ENCODE measurements around the gene MTHFD1. TPM values are rescaled to one million over a fixed set of nuclear protein-coding genes. Genes with fewer than 3 reads are reported as not detected.

Gene MTHFD1
- total RNA-seq, 1 donor from 2014 or later: 172 TPM

DNA sequence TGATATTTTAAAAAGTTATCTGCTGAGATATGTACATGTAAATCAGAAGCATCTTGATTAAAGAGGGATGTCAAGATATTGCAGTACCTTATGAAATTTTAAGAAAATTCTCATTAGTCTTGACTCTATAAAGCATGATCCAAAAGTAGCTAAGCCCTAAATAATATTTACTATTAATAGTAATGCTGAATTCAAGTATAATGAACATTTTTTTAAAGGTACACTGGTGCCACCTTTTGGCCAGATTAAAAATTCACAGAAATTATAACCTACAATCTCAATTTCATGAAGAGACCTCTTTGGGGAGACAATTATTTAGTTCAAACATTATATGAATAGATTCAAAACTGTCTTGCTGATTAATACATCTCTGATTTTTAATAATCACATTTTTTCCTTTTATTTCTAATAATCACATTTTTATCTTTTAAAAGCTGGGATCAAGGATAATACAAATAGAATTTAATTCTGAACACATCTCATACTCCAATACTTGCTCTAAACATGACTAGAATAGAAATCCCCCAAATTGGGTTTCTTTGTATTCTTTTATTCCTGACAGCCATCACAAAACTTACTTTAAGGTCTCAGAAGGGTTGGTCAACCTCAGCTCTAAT, 90.6 kb downstream of the MTHFD1 start:
- intact Hi-C loops (cut with micrococcal nuclease): loop anchor here (1.0 to 2.0 kb wide), 6 partner anchors 24 to 175 kb away; partner anchors contain the start of gene ZBTB25

DNA sequence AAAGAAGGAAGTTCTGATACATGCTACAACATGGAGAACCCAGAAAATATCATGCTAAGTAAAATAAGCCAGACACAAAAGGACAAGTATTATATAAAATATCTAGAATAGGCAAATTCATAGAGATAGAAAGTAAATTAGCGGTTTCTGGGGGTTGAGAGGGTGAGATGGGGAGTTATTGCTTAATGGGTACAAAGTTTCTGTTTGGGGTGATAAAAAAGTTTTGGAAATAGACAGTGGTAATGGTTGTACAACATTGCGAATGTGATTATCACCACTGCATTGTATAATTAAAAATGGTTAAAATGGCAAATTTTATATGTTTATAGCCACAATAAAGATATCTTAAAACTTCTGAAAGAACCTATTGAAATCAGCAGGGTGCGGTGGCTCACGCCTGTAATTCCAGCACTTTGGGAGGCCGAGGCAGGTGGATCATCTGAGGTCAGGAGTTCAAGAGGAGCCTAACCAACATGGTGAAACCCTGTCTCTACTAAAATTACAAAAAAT, 100.5 kb downstream of the MTHFD1 start:
- intact Hi-C loops (cut with micrococcal nuclease): no loop called here

DNA sequence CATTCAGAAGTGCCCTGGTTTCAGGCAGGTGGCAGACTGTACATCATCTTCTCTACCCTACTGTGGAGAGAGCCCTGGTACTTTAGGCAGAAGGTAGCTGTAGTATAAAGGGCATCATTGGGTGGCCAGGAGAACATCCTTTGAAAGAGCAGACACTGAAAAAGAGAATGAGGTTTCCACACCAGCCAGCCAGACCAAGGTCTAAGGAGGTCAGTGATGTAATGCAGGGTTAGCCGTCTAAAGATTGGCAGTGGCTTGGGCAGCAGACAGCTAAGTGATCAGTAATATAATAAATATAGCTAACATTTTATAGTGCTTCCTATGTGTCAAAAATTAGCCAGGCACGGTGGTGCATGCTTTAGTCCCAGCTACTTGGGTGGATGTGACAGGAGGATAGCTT, 103.5 kb downstream of the MTHFD1 start:
- intact Hi-C loops (cut with micrococcal nuclease): no loop called here

DNA sequence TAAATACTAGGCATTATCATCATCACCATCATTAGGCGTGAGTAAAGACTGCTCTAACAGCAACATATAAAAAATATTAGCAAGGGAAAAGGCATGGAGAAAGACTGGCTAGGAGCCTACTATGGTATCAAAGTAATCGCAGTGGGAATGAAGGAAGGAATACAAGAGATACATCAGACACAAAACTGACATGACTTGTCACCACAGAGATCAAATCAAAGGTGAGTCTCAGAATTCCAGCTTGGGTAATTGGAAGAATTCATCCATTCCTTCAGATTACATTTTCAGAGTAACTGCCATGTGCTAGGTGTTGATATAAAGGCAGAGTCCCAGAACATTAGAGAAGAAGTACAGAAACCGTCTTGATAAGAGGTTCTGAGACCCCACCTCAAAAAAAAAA, 105.3 kb downstream of the MTHFD1 start:
- intact Hi-C loops (cut with micrococcal nuclease): no loop called here

DNA sequence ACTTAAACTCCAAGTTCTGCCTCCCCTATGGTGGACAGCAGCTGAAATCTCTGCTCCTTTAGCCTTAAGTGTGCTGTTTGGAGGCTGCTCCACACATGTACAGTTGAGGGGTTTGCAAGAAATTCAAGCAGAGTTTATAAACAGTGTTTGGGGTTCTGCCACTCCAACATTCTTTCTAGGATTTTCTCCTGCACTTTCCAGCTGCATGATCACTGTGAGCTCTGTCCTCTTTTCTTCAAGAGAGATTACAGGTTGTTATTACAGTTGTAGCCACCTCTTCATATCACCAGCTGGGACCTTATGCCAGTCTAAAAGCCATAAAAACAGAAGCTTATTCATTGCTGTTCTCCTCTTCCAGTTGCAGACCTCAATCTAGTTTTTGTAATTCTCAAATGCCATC, 107.1 kb downstream of the MTHFD1 start:
- intact Hi-C loops (cut with micrococcal nuclease): no loop called here

DNA sequence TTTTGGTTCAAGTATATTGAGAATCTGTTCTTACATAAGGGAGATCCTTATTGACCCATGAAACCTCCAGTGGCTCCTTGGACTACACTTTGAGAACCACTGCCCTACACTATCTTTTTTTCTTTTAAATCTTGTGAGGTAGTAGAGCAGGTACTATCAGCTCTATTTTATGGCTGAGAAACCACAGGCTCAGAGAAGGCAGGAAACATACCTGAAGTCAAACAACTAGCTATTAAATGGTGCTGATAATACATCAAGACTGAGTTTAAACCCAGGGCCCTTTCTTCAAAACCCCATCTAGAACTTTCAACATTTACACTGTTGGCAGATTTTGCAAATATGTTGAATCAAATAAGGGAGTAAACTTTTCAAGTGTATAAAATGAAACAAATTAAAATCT, 108.6 kb downstream of the MTHFD1 start:
- intact Hi-C loops (cut with micrococcal nuclease): no loop called here

DNA sequence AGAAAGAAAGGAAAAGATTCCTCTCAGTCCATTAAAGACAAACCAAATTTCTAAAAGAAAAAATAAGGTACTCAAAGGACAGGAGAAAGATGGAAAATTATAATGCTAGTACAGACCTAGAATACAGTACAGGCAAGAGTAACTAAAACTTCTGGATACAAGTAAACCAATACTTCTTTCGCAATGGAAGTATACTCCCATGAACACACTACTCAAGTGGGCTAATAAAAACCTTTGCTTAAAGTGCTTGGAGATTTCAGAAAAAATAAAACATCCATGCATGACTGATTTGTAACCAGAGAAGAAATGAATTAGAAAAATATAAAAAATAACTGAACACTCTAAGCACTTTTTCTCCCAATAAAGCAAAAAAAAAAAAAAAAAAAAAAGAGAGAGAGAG, 111.9 kb downstream of the MTHFD1 start:
- intact Hi-C loops (cut with micrococcal nuclease): loop anchor here (5.0 kb wide), 2 partner anchors 222 to 1023 kb away; no protein-coding TSS in a partner anchor

DNA sequence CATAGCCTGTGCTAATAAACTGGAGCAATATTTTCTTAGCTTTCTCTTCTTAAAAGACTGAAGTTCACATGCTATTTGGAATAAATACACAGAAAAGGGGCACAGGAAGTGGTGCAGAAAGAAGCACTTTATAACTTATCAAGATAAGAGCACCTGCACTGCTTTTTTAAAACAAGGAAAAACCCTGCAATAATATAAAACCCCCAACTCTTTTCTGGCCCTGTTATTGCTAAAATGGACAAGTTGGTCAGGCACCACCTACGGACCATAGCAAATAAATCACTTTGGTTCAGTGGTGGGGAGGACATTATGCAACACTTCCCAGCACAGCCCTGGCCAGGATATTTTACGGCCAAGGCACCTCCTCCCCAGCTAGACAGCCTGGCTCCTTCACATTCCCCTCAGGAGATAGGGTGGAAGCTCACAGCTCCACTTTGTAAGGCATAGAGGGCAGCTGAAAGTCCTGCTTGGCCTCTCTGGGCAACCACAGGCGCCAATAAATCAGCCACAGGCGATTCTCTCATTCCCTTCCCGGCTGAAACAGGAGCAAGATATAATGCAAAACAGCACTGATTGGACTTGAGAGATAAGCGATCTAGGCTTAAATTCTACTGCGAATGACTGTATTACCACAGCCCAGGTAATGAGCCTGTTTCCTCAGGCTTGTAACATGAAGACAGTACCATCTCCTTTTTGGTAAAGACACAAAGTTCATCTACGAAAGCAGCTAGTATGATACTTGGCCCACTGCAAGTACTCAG, 113.4 kb downstream of the MTHFD1 start:
- intact Hi-C loops (cut with micrococcal nuclease): loop anchor here (1.0 to 5.0 kb wide), 7 partner anchors 23 to 1024 kb away; partner anchors contain the start of gene AKAP5

DNA sequence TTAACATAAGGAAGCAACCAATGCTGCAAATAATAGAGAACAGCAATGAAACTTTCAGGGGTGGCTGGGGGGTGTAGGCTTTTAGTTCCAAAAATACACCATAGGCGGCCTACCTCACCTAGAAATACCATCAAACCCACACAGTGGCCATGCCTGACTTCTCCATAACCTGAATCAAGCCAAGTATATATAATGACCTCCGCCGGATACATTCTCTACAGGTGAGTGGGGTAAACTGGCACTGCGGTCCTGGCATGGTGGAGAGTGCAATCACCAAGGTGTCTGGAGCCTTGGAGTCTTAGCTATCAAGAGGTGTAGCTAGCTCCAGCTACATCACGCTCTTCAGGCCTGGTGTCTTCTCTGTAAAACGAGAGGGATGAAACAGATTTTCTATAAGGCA, 114.3 kb downstream of the MTHFD1 start:
- intact Hi-C loops (cut with micrococcal nuclease): loop anchor here (2.0 to 5.0 kb wide), 6 partner anchors 24 to 1025 kb away; no protein-coding TSS in a partner anchor

DNA sequence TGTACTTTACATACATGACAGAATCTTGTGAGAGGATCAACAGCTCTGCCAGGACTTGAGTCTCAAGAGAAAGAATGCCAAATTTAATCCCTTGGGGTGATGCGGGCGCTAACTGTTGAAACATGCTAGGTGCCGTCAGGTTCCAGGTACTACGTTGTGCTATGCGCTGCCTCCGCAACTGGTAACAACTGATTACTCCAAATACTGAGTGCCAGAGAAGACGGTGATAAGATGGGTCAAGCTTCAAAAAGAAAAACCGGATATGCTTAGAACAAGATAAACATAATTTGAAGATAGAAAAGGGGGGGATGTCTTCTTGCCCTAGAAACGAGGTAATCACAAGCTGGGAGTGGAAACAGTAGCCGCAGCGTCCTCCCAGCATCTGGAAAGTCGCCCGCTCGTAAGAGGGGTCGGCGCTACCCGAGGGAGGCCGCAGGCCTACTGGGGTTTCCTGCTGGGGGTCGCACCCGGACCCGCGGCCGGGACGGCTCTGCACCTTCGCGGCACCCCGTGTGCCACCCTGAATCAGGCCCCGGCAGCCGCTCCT, 114.8 kb downstream of the MTHFD1 start:
- intact Hi-C loops (cut with micrococcal nuclease): loop anchor here (1.0 to 5.0 kb wide), 14 partner anchors 8 to 1026 kb away; partner anchors contain the start of genes CHURC1, HSPA2, MAX and MTHFD1

DNA sequence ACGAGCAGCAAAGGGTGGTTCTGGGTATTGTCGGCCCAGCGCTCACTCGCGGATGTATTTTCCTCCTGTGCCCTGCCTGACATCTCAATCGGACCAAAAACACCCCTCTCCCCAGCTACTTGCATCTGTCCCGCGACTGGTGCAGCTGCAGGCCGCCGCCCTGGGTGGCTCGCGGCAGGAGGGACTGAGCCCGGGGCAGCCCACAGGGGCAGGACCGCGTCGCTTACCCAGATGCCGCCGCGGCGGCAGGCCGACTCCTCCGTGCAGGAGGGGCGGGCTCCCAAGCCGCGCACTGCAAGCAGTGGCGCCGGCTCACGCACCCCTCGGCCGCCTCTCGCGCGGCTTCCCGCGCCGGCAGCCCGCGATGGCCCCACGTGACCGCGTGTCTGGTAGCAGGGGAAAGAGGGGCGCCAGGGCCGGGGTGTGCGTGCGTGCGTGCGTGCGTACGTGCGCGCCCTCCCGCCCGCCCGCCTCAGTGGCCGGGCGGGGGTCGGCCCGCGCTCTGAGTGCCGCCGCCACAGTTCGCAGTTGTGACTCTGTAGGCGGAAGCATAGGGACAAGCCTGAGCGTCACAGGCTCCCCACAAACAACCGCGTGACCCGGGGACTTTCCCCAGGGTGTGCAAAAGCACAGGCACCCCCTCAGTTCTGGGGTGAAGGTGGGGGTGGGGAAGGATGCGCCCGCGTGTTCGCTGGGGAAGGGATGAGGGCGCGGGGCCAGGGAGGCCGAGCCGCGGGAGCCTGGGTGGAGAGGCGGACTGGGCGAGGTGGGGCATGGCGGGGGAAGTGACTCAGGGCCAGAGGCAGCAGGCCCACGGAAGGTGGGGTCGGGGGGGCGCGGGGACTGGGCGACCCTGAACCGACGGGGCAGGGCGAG, 115.5 kb downstream of the MTHFD1 start, which contains the start of gene ZBTB25:
ZBTB25 (minus strand) TSS at position 405 of the 876 bp plus-strand sequence. CDS start 13,305 bp downstream, outside the sequence.
- intact Hi-C loops (cut with micrococcal nuclease): loop anchor here (1.0 to 5.0 kb wide), 14 partner anchors 8 to 1026 kb away; partner anchors contain the start of genes CHURC1, HSPA2, MAX and MTHFD1

DNA sequence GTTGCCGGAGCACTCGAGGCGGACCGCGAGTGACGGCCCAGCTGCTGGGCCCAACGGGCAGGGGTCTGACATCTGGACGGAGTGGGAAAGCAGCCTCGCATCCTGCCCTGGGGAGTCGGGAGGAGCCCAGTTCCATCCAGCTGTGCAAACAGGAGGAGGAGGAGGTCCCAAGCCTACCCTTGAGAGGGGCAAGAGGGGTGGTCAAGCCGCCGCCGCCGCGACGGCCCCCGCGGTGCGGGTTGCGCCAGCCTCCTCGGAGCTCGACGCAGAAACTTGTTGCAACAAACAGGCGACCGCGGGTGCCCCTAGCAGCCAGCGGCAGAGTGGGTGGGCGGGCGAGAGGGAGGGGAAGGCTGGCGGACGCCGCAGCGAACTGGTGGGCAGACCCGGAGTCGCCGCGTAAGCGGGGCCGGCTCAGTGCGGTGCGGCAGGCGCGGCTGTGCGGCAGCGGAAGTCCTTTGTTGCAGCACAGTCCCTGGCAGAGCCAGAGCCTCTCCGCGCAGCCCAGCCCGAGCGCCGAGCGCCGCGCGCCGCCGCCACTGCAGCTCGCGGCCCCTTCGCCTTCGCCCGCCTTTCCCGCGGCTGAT, 116.2 kb downstream of the MTHFD1 start, which contains the start of gene ZBTB1:
ZBTB1 (plus strand) TSS at position 461 of the 587 bp plus-strand sequence. CDS start 16,735 bp downstream, outside the sequence.
- intact Hi-C loops (cut with micrococcal nuclease): loop anchor here (5.0 kb wide), 2 partner anchors 218 to 1027 kb away; no protein-coding TSS in a partner anchor

DNA sequence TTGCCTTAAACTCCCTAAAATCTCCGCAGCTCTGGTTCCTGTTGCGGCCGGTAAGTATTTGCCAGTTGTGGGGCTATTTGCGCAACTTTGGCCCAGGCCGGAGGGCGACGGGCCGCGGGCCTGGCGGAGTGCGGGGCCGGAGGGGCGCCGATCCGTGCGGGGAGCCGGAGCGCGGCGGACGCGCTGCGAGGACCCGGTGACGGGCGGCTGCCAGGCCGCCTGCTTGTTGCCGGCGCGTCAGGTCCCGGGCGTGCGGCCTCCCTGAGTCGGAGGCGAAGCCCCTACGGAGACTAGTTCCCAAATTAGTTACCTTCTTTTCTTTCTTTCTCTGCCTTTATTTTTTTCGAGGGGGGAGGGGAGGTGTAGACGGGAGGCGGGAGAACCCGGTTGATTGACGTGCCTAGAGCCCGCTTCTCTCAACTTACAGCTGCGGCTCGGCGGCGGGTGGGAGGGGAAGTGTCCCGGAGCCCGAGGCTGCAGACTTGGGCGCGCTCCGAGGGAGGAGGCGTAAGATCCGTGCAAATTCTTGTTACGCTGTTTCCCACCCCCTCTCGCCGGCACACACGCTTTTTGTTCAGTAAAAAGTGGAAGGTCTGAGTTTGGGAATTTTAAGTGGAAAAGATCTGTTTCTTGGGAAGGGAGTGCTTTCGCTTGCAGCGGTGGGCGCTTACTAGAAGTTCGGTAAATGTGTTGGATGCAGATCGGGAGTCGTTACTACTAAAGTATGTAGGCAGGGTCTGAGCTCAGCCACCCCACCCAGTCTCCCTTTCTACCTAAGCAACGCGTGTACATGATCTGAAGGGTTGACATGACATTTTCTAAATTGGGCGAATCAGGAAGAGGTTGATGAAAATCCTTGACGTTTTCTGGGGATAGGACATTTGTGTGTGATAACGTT, 117.0 kb downstream of the MTHFD1 start:
- intact Hi-C loops (cut with micrococcal nuclease): loop anchor here (5.0 kb wide), 2 partner anchors 217 to 1028 kb away; no protein-coding TSS in a partner anchor

DNA sequence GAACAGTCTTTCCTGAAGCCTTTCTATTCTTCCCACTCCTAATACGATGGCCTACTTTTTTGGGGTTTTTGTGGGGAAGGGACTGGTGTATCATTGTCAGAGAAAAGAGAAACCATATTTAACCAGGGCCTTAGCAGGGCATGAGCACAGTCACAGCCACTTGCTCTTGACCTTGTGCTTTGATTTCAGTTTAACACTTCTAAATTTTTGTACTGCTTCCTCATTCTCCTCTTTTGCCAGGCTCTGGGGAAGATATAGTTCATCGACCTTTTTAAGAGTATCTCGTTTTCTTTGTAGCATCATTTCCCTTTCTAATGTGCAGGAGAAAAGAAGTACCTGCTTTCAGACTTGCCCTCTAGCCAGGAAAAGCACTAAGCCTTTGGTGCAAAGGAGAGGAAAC, 118.6 kb downstream of the MTHFD1 start:
- intact Hi-C loops (cut with micrococcal nuclease): no loop called here

DNA sequence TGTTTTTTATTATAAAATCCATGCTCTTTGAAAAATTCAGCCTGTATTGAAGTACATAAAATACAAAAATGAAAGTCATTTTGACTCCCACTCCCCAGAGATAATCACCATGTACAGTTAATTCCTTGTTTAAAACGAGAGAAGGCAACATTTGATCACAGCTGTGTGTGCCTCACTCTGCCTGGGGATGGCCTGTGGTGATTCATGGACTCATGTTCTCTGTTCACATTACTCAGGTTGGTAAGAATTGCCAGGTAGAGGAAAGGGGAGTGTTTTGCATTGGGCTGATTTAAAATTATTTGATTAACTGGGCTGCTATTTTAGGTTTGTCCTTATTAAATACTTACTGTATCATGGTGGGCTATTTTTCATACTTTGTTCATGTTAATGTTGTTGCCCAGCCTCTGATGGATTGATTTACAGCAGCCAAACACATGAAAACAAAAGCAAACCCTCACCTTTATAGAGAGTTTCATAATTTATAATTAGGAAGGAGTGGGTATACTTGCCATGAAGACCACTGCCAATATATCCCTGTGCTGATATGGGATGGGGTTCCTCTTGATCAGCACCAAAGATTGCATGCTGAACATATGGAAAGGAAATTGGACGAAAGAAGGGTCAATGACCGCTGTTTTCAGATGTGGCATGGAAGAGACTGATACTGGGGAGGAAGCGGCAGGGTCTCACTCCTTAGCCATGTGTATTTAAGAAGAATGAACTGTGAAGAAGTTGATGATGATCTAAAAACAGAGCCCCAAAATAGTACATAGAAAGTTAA, 119.4 kb downstream of the MTHFD1 start:
- intact Hi-C loops (cut with micrococcal nuclease): no loop called here

DNA sequence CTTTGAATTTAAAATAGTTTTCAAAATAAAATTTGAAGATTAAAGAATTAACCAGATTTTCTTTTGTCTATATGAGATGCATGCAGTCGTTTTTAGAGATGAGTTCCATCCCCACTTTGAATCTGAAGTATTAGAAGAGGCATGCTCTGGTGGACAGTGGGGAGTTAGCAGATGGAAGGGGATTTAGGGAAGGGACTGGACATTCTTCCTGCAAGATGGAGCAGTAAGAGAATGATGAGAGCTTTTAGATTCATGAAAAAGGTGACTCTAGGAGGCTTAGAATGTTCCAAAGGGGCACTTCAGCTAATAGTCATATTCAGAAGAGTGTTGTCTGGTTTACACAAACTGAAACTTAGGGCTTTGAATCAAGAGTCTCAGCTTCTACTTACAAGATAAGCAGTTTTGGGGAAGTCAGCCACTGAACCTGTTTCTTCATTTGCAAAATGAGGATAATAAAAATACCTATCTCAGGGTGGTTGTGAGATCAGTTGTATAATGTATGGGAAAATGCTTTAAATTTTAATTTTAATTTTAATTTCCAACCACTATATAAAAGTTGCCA, 120.1 kb downstream of the MTHFD1 start:
- intact Hi-C loops (cut with micrococcal nuclease): no loop called here

DNA sequence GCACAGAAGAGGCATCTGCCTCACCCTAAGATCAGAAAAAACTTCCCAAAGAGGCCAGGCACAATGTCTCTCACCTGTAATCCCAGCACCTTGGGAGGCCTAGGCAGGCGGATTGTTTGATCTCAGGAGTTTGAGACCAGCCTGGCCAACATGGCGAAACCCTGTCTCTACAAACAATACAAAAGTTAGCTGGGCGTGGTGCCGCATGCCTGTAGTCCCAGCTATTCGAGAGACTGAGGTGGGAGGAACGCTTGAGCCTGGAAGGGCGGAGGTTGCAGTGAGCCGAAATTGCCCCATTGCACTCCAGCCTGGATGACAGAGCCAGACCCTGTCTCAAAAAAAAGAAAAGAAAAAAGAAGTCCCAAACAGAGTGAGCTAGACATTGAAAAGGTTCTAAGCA, 120.9 kb downstream of the MTHFD1 start:
- intact Hi-C loops (cut with micrococcal nuclease): no loop called here

Data from T-helper 1 cell treated with Interleukin-12 subunit alpha and Interleukin-12 subunit beta and Interleukin-4 antibody, amounts not matched to agents 30 ng/mL and 1 ng/mL, for 36 hours (primary cell).